SK-N-SH treated with all-trans-retinoic acid at 6 μM for 48 hours (cell line): ENCODE measurements around the gene RAB13.
"Not testable (repeated sequence)": the region's sequence is repeated elsewhere in the genome, so short reads cannot be mapped to it uniquely, and the experiment has no call there.

Experiments used
- BACH2 ChIP-seq: fragments of 250-450 bp; sonication (Bioruptor Pico); IDR thresholded peaks from 2 replicates; pipeline ENCODE4 v1.9.0; 2021; ENCODE audit warnings: mild to moderate bottlenecking, borderline replicate concordance
- ESRRG ChIP-seq: fragments of 250-450 bp; sonication (Bioruptor Pico); IDR thresholded peaks from 2 replicates; pipeline ENCODE4 v1.6.1; 2021; ENCODE audit warnings: mild to moderate bottlenecking
- TOX ChIP-seq: fragments of 250-450 bp; sonication (Bioruptor Pico); IDR thresholded peaks from 2 replicates; pipeline ENCODE4 v1.8.0; 2021; ENCODE audit warnings: mild to moderate bottlenecking, moderate library complexity, borderline replicate concordance
- ZFP30 ChIP-seq: fragments of 450-650 bp; formaldehyde crosslinking; IDR thresholded peaks from 2 replicates; pipeline ENCODE4 v1.5.0; 2022; ENCODE audit warnings: mild to moderate bottlenecking, moderate library complexity
- ZNF8 ChIP-seq: fragments of 450-650 bp; formaldehyde crosslinking; IDR thresholded peaks from 2 replicates; pipeline ENCODE4 v1.5.0; 2020; ENCODE audit warnings: mild to moderate bottlenecking, moderate library complexity
- TF ChIP-seq, protein P1 (sequence below): fragments of 250-450 bp; sonication (Bioruptor Pico); IDR thresholded peaks from 2 replicates; pipeline ENCODE4 v1.5.1; 2021; ENCODE audit warnings: mild to moderate bottlenecking, moderate library complexity

GRCh38 chr1:154012543-154012942, 26.4 kb upstream of the RAB13 start:
- TF ChIP-seq ZFP30, TOX, BACH2, ESRRG, ZNF8 (CRISPR knock-in tag): not testable (repeated sequence)
- TF ChIP-seq, protein P1, sequence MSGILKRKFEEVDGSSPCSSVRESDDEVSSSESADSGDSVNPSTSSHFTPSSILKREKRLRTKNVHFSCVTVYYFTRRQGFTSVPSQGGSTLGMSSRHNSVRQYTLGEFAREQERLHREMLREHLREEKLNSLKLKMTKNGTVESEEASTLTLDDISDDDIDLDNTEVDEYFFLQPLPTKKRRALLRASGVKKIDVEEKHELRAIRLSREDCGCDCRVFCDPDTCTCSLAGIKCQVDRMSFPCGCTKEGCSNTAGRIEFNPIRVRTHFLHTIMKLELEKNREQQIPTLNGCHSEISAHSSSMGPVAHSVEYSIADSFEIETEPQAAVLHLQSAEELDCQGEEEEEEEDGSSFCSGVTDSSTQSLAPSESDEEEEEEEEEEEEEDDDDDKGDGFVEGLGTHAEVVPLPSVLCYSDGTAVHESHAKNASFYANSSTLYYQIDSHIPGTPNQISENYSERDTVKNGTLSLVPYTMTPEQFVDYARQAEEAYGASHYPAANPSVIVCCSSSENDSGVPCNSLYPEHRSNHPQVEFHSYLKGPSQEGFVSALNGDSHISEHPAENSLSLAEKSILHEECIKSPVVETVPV (CRISPR knock-in tag): not testable (repeated sequence)
